ENCODE results near the gene JAKMIP1.

JAKMIP1 gene

DNA sequence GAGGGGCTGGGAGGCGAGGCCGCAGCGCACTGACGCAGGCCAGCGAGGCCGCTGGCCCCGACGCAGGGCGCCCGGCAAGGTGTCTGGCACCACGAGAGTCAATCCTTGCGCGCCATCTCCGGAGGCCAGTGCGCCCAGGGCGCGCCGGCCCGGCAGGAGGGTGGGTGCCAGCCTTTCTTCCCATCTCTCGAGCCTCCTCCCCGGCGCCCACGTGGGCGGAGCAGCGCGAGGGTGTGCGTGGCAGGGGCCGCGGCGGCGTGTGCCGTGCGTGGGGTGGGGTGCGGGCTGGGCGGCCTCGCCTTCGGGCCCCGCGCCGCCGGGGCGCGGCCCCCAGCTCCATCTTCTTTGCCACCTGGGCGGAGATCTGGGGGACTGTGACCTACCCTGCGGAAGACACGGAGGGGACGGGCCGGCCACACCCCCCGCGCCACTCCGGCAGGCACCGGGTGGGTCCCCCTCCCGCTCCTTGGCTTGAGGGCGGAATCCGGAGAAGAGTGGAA is 877 bp downstream of the JAKMIP1 start:
- no peak for FAIRE-seq

DNA sequence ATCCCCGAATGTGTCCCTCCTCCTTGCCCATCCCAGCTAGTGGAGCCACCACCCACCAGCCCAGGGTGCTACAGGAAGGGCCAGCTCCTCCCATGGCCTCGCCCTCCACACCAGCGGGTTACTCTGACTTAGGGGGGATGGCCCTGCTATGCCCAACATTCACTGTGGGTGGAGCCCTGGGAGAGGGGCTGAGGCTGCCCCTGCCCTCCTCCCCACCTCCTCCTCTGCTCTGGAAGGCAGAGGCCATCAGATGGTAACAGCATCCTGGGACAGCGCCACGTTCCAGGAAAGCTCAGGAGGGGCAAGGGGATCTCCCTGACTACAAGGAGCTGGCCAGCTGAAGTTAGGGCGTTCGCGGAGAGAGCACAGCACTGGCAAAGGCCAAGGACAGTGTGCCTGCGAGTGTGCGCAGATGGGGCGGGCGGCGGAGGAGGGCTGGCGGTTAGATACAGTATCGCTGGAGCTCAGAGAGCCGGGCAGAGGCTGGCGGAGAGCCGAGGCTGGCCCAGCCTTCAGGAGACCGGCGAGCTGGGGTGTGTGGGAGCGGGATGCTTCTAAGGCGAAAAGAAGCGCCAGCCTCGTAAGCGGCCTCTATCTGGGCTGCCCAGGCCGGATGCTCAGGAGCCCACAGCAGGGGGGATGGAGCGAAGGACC is 1.5 kb downstream of the JAKMIP1 start:
- no peak for FAIRE-seq

DNA sequence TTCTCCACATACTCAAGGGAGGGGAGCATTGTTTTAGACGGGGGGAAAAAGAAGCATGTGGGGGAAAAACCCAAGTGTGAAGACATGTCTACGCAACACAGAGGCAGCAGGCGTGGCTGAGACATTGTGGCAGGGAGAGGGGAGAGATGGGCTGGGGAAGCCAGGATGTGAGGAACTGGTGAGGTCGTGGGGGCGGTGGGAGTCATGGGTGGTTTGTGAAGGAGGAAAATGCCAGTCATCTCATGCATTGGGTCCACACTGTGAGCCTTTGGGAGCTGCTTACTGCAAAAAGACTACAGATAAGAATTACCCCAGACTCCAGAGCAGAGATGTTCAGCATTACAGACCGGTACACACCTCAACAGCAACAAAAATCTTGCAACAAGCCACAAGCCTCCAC is 2.1 kb downstream of the JAKMIP1 start:
- no peak for FAIRE-seq

DNA sequence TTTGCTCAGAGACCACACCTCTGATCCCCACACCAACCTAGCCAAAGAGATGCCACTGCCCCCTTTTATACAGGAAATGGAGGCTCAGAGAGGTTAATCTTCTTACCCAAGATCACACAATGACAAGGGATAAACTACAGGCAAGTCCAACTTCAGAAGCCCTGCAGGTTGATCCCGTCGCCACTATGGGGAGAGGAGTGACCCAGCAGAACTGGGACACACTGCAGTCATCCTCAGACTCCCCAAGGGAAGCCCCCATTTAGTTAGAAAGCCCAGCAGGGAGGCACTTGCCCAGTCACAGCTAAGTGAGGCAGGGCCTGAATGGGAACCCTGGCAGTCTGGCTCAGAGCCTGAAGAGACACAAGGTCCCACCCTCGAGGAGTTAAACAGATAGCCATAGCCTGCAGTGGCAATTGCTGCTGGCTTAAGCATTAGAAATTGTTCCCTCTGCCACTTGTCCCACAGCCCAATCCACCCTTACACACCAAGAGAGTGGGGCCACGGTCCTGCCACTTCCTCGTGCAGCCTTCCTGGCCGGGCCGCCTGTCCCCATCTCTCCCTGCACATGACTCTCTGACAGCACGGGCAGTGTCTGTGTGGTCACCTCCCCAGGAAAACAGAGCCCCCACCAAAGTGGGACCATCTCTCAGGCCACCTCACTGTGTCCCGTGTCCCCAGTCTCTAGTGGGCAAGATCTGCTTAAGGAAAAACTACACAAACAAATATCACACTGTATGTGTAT is 2.7 kb downstream of the JAKMIP1 start:
- no peak for FAIRE-seq

DNA sequence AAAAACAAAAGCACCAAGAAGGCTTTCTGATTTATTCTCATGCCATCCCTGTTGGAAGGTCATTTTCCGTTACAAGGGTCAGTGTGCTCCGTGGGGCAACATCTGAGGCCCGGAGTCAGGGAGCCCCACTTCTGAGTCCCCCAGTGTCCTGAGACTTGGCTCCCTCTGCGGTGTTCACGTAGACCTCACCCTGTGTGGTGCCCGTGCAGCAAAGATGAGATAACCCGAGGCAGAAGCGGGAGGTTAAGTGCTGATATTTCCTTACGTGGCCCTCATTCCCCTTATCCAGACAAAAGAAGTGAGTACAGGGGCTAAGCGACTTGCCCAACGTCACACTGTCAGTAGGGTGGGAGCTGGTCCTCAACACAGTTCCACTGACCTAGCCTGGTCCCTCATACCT is 3.5 kb downstream of the JAKMIP1 start:
- no peak for FAIRE-seq

DNA sequence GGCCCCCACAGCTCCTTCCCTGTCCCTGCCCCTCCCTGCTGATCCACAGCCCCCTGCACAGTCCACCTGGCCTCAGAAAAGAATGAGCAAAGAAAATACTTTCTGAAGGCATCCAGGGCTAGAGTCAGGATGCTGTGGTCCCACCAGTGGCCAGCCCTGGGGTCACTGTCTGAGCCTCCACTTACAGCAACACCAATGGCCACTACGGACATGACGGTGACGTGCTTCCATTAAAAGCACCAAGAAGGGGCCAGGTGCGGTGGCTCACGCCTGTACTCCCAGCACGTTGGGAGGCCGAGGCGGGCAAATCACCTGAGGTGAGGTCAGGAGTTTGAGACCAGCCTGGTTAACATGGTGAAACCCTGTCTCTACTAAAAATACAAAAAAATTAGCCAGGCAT is 4.0 kb downstream of the JAKMIP1 start:
- FAIRE-seq: no peak

DNA sequence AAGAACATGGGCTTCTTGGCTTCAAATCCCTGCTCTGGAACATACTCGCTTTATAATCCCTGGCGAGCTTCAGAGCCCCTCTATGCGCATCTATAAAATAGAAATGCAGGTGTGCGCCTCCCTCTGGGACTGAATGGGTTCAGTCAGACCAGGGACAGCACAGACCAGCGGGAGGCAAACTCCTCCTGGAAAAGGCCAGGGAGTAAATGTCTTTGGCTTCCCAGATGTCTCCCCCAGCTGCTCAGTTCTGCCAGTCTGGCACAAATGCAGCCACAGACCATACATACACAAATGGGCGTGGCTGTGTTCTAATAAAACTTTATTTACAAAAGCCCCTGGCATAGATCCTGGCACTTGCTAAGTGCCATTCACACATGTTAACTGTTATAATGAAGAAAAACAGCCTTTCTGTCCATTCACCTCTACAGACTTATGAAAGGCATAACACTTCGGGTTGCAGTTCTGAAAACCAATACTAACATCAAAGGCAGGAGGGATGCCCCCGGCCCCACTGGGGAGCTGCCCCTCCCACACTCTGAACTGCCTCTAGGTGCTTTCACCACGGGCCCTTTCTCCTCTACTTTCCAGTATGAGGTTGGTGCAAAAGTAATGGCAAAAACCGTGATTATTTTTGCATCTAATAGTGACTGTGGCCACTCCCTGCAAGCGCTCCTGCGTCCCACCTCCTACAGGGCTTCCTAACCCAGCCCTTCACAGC is 4.6 kb downstream of the JAKMIP1 start:
- FAIRE-seq: no peak

DNA sequence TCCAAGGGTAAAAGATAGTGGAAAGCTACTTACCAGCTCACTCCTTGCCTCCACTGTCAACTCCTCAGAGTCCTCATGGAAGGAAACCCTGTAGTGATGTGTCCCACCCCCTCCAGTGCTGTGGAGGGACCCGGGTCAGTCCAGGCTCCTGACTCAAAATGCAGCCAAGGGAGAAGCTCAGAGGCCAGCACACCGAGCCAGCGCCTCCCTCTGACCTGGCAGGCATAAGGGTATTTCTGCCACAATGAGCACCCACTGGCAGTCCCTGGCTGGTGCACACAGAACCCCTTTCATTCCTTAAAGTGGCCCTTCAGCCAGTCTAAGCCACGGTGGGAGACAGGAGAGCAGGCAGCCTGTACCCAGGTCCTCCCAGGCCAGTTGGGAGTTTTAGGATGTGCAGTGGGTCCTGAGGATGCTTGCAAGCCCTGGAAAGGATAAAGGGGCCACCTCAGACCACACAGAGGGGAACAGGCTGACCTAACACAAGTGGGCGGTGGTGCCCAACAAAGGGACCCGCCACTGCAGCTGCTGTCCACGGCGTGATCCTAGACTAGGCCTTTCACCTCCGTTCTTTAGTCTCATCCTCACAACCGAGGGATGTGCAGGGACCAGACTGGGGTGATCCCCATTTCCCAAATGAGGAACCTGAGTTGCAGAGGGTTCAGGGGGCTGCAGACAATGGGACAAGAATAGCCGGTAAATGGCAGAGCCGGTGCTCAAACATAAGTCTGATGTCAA is 5.7 kb downstream of the JAKMIP1 start:
- FAIRE-seq: no peak

DNA sequence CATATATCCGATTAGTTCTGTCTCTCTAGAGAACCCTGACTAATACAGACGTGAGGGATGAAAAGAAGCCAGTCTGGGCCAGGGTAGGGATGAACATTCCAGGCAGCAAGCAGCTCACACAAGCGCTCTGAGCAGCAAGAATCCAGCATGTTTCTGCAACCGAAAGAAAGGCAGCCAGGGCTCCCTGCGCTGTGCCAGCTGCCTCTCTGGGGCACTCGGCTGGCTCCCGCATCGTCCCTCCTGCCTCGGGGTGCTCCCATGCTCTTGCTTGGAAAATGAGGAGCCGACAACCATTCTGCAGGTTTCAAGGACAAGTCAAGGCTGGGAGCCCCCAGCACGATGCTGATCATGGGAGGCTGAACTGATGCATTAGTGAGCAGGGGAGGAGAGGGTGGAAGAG is 7.0 kb downstream of the JAKMIP1 start:
- no peak for FAIRE-seq

DNA sequence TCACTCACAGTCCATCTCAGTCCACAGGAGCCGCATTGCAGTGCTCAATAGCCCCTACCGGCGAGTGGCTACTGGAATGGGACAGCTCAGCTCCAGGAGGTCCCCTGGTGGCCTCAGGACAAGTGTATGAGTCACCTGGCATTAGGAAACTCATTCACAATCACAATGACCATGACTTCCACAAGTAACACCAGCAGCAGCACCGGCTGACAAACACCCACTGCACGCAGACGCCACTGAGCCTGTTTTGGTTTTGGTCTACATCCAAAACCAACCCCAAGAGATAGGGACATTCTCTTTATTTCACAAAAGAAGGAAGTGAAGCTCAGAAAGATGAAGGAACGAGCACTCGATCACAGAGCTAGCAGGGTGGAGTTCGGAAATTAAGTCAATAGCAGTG is 8.1 kb downstream of the JAKMIP1 start:
- FAIRE-seq: no peak

DNA sequence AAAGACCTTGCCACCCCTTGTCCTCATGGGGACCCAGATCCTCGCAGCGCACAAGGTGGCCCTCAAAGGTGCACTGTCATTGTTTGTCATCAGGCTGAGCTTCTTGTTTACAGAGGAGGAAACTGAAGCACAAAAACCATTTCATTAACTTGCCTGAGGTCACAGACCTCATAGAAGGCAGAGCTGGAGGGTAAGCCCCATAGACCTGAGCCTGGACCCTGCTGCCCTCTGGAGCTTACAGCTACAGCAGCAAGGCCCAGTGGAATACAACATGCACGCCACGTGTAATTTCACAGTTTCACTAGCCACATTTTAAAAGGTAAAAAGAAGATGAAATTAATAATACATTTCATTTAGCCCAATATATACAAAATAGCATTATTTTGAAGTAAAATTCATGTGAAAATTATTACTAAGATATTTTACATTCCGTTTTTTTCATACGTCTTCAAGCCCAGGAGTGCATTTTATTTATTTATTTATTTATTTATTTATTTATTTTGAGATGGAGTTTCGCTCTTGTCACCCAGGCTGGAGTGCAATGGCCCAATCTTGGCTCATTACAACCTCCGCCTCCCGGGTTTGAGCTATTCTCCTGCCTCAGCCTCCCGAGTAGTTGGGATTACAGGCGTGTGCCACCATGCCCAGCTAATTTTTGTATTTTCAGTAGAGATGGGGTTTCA is 8.8 kb downstream of the JAKMIP1 start:
- FAIRE-seq: no peak

DNA sequence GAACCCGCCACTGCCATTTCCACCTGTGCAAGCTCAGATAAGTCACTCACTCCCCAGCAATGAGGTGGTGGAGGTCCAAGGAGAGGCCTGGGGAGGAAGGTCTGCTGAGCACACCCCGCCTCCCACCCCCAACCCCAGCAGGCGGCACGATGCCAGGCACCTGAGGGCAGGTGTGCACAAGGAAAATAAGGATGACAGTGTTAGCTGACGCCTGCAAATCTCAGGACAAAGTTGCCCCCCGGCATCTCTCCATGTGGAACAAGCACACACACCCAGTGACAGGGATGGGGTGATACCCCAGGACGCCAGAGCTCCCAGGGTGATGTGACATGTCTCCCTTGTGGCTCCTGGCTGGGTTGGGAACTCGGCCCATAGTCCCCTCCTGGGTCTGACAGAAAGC is 9.9 kb downstream of the JAKMIP1 start:
- FAIRE-seq: no peak

DNA sequence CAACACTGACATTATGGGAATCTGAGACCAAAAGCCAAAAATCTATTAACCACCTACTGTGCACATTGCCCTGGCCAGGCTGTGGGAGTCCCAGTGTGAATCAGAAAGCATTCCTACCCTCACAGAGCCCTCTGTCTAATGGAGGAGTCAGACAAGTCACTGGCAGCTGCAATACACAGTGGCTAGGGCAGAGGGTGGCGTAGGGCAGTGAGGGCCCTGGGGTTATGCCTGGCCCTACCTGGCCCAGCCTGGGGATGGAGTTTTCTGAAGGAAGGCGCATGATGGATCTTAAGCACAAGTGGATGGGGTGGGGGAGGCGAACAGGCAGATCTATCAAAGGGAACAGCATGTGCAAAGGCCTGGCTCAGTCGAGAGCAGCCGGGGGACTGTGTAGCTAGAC is 10.8 kb downstream of the JAKMIP1 start:
- FAIRE-seq: no peak

DNA sequence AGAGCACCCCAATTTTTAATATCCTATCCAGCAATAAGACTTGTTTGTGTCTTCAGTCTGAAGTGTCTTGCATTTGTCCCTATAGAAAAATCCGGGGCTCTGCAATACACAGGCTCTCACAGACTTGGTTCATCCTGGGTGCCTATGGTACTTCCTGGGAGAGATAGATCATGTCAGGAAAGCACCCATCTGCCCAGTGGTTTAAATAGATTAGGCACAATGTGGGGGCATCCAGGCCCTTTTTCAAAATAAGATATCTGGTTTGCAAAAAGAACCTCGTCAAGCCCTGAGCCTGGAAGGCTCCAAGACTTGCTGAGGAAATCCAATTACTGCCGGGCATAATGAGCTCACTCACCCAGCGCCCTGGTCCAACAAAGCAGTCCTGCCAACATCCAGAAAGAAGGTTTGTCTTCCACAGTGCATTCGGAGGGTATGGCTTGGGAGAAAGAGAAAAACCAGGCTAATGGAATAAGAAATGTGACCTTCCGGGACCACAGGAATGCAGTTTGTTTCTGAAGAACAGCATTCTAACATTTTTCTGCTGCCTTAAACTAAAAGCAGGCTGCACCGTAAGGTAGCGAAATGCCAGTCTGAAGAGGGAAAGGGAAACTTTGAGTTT is 11.6 kb downstream of the JAKMIP1 start:
- FAIRE-seq: no peak

DNA sequence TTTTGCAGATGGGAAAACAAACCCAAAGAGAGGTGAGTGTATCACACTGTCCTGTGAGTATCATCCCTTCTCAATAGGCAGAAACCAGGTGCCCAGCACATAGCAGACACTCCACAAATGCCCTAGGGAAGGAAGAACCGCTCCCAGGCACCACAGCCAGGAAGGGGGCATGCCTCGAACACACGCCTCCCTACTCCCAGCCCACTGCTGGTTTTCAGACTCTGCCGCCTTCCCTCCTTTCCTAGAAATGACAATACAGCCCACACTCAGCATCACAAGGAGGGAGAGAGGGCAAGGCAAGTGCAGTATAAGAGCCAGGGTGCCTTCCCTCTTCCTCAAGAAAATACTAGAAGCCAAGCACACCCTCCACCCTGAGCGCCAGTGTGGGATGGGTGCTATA is 16.2 kb downstream of the JAKMIP1 start:
- FAIRE-seq: no peak

DNA sequence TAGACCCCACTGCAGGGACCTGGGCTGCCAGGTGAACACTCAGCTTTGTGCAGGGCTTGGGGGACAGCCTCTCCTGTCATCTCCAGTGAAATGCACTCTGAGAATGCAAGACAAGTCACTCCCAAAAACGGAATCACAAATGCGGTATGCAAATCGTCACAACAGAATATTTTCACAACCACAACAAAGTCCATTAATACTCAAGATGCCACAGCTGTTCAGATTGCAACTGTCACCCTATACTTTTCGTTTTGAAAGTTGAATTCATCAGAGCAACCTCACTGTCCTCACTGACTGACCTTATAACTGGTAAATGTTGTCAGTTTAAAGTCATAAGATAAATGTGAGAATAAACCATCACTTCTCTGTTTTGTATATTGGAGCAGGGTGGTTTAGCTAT is 16.6 kb downstream of the JAKMIP1 start:
- FAIRE-seq: no peak

DNA sequence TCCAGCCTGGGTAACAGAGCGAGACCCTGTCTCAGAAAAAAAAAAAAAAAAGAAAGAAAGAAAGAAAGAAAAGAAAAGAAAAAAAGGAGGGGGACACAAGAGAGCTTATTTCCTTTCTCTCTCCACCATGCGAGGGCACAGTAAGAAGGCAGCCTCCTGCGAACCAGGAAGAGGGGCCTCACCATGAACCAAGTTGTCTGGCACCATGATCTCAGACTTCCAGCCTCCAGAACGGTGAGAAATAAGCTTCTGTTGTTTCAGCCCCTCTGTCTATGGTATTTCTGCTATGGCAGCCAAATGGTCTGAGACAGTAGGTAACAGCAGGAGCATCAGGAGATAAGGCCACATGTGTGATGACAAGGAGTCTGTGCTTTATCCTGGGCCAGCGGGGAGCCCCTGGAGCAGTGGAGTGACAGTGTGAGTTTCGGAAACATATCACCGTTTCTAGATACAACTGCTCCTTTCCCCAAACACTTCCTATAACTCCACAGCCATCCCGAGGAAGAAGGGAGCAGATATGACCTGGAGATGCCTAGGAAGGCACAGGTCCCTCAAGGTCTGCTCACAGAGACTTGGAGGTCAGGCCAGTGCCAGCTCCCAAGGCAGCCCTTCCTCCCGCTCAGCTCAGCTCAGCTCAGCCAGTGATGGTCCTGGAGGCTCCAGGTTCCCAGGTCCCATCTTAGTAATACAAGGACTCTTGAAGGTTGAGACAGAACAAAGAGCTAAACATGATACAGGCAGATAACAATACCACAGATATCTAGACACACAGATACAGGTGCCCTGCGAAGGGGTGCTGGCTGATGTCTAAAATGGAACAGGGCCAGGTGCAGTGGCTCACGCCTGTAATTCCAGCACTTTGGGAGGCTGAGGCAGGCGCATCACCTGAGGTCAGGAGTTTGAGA is 17.7 kb downstream of the JAKMIP1 start:
- FAIRE-seq: no peak

DNA sequence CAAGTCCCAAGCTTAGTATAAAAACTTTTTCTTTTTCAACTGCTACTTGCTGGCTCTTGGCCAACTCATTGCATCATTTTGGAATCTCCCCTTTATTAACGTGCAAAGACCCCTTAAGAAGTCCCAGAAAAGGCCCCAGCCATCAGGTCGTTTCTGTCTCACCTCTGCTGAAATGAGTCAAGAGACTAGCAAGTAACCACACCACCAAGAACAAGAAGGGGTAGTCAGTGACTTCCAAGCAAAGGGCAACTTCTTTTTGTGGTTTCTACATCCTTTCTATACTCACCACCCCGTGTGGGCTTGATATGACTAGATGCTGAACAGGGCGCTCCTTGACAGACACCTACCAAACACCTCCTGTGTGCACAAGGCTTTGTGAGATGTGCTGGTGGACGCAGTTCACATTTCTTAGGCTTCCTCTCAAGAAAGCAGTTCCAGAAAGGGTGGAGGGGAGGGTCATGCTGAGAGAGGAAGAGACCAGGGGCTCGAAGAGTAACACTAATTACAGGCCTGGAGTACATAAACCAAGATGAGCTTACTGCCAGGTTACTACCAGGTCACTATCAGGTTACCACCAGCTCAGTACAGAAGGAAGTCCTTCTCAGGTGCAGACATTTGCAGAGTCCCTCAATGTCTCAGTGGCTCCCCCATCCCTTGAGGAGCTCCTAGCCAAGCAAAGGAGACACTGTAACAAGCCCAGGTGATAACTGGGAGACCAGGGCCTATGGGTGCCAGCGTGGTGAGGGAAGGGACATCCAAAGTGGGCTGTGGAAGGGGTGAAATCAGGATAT is 19.3 kb downstream of the JAKMIP1 start:
- FAIRE-seq: no peak

DNA sequence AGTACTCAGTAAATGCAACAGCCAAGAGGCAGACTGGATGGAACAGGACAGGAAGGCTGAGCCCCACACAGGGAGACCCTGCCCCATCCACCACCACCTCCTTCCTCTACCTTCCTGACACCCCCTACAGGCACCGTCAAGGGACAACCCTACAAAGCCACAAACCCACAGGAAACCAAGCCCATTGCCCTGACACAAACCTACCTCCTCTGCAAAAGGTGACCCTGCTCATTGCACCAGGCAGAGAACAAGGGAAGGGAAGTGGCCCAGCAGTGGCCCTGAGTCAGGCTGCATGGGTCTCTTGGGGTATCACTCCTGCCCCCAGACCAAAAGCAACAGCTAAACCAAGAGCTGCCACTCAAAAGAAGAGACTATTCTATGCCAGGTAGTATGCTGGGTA is 21.0 kb downstream of the JAKMIP1 start:
- FAIRE-seq: no peak

DNA sequence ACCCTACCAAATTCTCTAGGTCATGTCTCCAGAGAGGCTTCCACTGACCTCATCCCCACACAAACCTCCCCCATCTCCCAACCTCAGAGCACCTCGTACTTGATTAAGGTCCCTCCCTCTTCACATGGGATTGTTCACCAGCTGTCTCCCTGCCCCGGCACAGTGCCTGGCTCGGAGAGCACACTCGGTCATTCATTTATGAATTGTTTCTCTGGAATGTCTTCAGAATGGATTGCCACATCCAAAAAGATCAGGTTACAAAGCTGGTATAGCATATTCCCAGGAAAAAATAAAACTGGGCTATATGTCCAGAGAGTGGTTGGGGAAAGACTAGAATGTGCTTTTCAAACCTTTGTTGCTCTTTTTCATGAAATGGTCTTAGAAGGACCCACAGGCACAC is 21.6 kb downstream of the JAKMIP1 start:
- no peak for FAIRE-seq

All from islet of Langerhans (tissue), 1 donor.